ENCODE data around the gene RAB40A. TPM values are rescaled to one million over a fixed set of nuclear protein-coding genes. Genes with fewer than 3 reads are reported as not detected.

The RAB40A gene
- total RNA-seq, 1 experiment from 2014 or later, result 1.0 TPM

DNA sequence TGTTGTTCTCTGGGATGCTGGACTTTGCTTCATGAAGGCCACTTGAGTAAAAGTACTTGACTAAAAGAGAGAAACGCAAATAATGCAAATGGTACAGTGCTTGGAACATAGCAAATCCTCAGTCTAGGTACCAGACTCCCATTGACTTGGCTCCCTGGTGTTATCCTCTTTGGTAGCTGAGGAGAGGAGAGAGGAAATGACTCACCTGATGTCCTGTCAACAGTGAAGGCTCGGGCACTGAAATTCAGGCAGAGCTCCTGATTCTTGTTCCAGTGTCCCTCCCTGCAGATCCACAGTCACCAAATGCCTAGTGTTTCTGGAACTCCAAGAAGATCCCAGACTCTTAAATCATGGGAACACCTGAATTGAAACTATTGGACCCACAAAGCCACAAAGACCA is 43.5 kb upstream of the RAB40A start:
- H3K4me2 ChIP-seq, result no peak overlapping the region
- intact Hi-C loops (cut with micrococcal nuclease; ENCODE audit: unreplicated experiment), result no loop called here
- no peaks in the 10 kb centered on the region for H3K4me1 ChIP-seq (replicated peaks; ENCODE audit: insufficient read depth)
- CTCF ChIA-PET, result no interaction called here
- H3K4me3 ChIP-seq, result no peak overlapping the region
- POLR2A ChIA-PET (ENCODE audit: unreplicated experiment), result no interaction called here
- H3K79me2 ChIP-seq (ENCODE audit: low read depth), result no peaks in the 10 kb centered on the region
- H3K9me2 ChIP-seq (ENCODE audit: insufficient read depth), result no peaks in the 10 kb centered on the region; the same call in 1 of the 2 replicates
- H2AFZ ChIP-seq, result no peak overlapping the region
- H3F3A ChIP-seq (ENCODE audit: insufficient read depth, low read depth), result no peaks in the 10 kb centered on the region
- H3K9me3 ChIP-seq (ENCODE audit: insufficient read depth, low read depth), result no peaks in the 10 kb centered on the region
- BruUV-seq (replicated peaks), result no TSS peak
- H4K20me1 ChIP-seq (ENCODE audit: insufficient read depth), result no peaks in the 10 kb centered on the region
- TF ChIP-seq CTCF (conservative IDR thresholded peaks at IDR 0.05), result no peak
- TF ChIP-seq EZH2 (IDR thresholded peaks at IDR 0.05; ENCODE audit: low read depth), result no peak
- no peaks in the 10 kb centered on the region for H3K27me3 ChIP-seq (ENCODE audit: insufficient read depth, low read depth)
- no peak overlapping the region for H3K27ac ChIP-seq
- no peaks in the 10 kb centered on the region for H3K36me3 ChIP-seq (ENCODE audit: low read depth)
- no peak for DNase-seq

GRCh38 chrX:103560256-103560655 is 41.0 kb upstream of the RAB40A start:
- no peak for TF ChIP-seq CTCF (conservative IDR thresholded peaks at IDR 0.05)
- no peak for TF ChIP-seq EZH2 (IDR thresholded peaks at IDR 0.05; ENCODE audit: low read depth)
- Histone ChIP-seq H3F3A (ENCODE audit: insufficient read depth, low read depth) (no peaks in the 10 kb centered on the region), H3K79me2 (ENCODE audit: low read depth) (no peaks in the 10 kb centered on the region), H2AFZ (no peak overlapping the region), H3K36me3 (ENCODE audit: low read depth) (no peaks in the 10 kb centered on the region), H3K9me2 (ENCODE audit: insufficient read depth) (no peaks in the 10 kb centered on the region; the same call in 1 of the 2 replicates), H4K20me1 (ENCODE audit: insufficient read depth) (no peaks in the 10 kb centered on the region), H3K4me2 (no peak overlapping the region), H3K9me3 (ENCODE audit: insufficient read depth, low read depth) (no peaks in the 10 kb centered on the region), H3K4me3 (no peak overlapping the region), H3K27ac (no peak overlapping the region), H3K4me1 (replicated peaks; ENCODE audit: insufficient read depth) (no peaks in the 10 kb centered on the region), H3K27me3 (ENCODE audit: insufficient read depth, low read depth) (no peaks in the 10 kb centered on the region)
- ChIA-PET POLR2A (ENCODE audit: unreplicated experiment) (no interaction called here), CTCF (no interaction called here)
- intact Hi-C loops (cut with micrococcal nuclease; ENCODE audit: unreplicated experiment), result no loop called here
- DNase-seq, result no peak
- no TSS peak for BruUV-seq (replicated peaks)

- CTCF ChIA-PET, result no interaction called here
- Histone ChIP-seq H3K4me3 (no peak overlapping the region), H4K20me1 (ENCODE audit: insufficient read depth) (no peaks in the 10 kb centered on the region), H3K9me3 (ENCODE audit: insufficient read depth, low read depth) (no peaks in the 10 kb centered on the region), H3K27me3 (ENCODE audit: insufficient read depth, low read depth) (no peaks in the 10 kb centered on the region), H3K79me2 (ENCODE audit: low read depth) (no peaks in the 10 kb centered on the region), H3K9me2 (ENCODE audit: insufficient read depth) (no peaks in the 10 kb centered on the region), H3K4me2 (no peak overlapping the region), H2AFZ (no peak overlapping the region), H3K27ac (no peak overlapping the region), H3K4me1 (replicated peaks; ENCODE audit: insufficient read depth) (peaks cover 6% of the 10 kb centered on the region; the same call in 1 of the 2 replicates), H3K36me3 (ENCODE audit: low read depth) (no peaks in the 10 kb centered on the region), H3F3A (ENCODE audit: insufficient read depth, low read depth) (no peaks in the 10 kb centered on the region)
- no peak for DNase-seq
- intact Hi-C loops (cut with micrococcal nuclease; ENCODE audit: unreplicated experiment), result no loop called here
- POLR2A ChIA-PET (ENCODE audit: unreplicated experiment), result no interaction called here
- BruUV-seq (replicated peaks), result no TSS peak
- no peak for TF ChIP-seq EZH2 (IDR thresholded peaks at IDR 0.05; ENCODE audit: low read depth)
- TF ChIP-seq CTCF (conservative IDR thresholded peaks at IDR 0.05), result no peak
These were observed 37.8 kb upstream of the RAB40A start for GRCh38 chrX:103556963-103557612.

Data from PC-9 (cell line).